NCI-H345 treated with DMSO at 0.1 percent for 48 hours (cell line): ENCODE data around the gene DLG2.
"Not testable (repeated sequence)": the region's sequence is repeated elsewhere in the genome, so short reads cannot be mapped to it uniquely, and the experiment has no call there.

Experiments
- DNase-seq: peaks from one replicate; lab custom pipeline; 2025; ENCODE audit not compliant: unreplicated experiment; lab: John Stamatoyannopoulos, UW

DLG2 gene

DNA sequence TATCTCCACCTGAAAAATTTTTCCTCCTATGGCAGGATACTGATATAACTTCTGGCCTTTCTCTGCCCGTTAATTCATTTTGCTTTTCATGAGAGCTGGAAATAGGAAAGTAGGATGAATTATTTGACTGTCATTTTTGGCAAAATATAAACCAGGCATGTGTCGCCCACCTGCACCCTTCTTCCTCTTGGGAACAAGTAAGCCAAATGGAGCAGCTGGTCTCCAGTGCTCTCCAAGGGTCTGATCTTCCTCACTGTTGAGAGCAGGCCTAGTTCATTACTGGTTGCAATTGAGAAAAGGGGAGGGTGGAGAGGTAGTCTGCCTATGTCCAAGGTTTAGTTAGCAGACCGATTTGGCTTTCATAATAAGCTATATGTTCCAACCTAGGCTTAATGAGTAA, 582.2 kb downstream of the DLG2 start:
- DNase-seq: no peak

- DNase-seq: no peak
These were observed 584.8 kb downstream of the DLG2 start for GRCh38 chr11:85042361-85042760.

- DNase-seq: no peak
These were observed 587.0 kb downstream of the DLG2 start for GRCh38 chr11:85040166-85040565.

GRCh38 chr11:85029964-85030363, 597.2 kb downstream of the DLG2 start:
- peak; percentile 30 for DNase-seq

DNA sequence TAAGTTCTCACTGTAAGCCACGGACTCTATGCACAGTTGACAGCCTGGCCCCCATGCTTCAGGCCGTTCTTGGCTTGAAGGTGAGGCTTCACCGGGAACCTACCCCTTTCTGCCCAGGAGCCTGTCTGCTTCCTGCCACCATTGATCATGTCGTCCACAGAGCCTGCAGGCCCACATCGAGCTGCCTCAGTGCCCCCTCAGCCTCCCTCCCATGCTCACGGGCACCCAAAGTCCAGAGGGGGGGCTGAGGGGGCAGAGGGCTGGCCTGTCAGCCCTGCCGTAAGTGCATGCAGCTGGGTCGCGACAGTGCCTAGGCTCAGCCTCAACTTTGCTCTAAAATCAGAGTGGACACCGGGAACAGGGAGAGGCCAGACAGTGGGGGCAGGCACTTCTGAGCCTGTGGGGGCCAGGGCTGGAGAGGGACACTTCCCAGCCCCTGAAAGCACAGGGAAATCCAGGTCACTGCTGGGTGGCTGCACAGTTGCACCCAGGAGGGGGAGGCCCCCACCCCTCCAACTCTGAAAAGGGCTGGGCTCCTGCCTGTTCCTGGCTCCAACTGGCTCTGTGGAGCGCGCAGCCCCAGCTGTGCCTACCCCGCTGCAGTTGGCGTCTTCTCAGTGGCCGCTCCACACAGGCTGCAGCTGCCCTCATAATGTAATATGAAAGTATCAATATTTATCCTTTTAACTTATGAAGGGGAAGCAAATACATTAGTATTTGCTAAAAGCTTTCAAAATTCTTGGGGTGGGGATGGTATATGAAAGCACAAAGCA, 598.6 kb downstream of the DLG2 start:
- DNase-seq: no peak

GRCh38 chr11:85027346-85027745, 599.8 kb downstream of the DLG2 start:
- DNase-seq: no peak

DNA sequence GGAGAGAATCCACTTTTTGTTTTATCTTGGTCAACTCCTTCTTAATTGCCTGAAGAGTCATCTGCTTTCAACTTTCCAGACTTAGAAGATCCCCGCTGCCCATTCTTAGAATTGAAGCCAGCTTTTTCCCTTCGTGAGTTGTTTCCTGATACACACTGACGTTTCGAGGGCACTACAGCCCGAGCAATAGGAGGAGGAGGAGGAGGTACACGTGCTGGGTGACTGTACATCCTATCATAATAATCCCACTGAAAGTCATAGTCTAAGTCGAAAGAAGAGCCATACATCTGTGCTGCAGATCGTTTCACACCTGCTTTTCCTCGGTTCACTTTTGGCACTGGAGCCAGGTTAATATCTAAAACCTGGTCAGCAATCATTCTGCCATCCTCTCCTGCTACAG, 606.1 kb downstream of the DLG2 start:
- DNase-seq: no peak

GRCh38 chr11:84993386-84993785, 633.8 kb downstream of the DLG2 start:
- DNase-seq: no peak

DNA sequence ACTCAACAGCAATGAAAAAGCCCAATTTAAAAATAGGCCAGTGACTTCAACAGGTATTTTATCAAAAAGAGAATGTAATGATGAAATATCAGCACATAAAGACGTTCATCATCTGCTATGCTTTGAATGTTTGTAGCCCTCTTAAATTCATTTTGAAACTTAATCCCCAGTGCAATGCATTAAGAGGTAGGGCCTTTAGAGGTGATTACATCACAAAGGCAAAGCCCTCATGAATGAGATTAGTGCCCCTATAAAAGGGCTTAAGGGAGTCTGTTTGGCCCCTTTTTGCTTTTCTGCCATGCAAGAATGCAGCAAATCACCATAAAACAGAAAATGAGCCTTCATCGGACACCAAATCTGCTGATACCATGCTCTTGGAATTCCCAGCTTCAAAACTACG, 637.0 kb downstream of the DLG2 start:
- no peak for DNase-seq

- DNase-seq: not testable (repeated sequence)
These were observed 639.4 kb downstream of the DLG2 start for GRCh38 chr11:84987686-84988187.

DNA sequence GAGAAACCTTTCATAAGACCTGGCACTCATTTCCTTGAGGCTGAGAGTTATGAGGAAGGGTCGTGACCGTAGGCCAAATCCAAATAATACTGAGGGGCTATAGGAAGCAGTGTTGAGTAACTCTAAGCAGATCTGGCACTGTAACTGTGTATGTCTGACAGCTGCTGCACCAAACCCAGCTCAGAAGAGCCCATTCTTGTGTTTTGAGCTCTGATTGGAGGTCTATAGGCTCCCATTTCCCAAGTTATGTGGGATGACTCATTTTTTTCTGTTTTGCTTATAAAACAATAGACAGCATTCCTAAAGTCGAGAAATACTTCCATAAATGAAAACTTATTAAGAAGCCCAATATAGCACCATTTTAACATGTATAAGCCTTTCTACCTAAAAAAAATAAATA, 645.8 kb downstream of the DLG2 start:
- DNase-seq: no peak

GRCh38 chr11:84969103-84969502, 658.0 kb downstream of the DLG2 start:
- DNase-seq: no peak

DNA sequence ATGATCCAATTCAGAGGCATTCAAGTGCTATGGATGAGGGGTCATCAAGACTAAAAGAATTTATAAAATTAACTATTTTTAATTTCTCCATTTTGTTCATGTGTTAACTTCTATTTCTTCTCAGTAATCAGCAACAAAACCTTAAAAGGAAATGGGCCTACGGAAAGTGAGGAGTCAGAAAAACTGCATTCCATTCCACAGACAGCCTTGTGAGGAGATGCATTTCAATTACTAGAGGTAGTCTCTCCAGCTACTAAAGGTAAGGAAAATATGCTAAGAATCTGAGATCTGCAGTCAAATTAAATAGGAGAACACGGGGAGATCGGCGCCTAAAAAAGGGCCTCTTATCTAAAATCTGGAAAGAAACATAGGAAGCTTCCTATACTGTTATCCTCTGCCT, 661.7 kb downstream of the DLG2 start:
- DNase-seq: no peak

- no peak for DNase-seq
These were observed 663.9 kb downstream of the DLG2 start for GRCh38 chr11:84963240-84963639.

GRCh38 chr11:84962018-84962417, 665.1 kb downstream of the DLG2 start:
- no peak for DNase-seq

DNA sequence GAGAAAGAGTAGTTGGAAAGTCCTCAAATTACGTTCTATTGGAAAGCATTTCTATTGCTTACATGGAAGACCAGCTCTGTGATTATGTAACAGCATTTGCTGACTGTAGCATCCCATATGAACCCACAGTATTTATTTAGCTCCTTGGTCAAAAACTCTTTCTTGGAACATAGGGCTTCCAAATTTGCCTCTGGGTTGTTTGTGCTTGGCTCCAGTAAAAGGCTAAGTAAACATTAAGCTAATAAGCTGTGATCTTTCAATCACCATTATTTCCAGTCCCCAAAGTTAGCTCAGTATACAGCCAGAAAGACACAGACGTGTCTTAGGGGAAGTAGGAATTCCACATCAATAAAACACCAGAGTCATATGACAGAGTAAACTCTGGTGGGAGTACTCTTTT, 668.8 kb downstream of the DLG2 start:
- no peak for DNase-seq

- no peak for DNase-seq
These were observed 676.4 kb downstream of the DLG2 start for GRCh38 chr11:84950569-84951270.

DNA sequence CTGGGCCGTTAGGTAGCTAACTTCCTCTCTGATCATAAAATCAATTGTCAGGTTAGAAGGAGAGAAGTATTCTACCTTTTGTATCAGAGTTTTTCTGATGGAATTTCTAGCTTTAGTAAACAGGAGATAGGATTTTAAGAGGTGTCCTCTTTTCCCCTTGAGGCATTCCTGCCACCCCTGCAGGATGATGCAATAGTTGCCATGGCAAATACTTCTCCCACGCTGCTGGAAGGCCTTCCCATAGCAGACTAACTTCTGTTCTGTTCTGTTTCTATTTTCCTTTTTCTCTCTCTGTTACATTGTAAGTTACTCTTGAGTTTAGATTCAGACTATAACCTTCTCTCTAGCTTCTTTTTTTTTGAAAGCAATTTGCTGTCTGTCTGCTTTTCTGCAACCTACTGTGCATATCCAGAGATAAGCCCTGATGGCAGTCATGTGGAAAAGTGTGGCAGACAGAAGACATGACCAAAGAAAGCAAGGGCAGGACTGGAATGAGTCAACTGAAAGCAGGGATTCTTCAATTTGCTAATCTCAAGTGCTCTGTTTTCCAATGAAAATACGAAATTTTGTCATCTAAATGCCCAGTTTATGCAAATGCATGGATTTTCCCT, 679.1 kb downstream of the DLG2 start:
- no peak for DNase-seq

GRCh38 chr11:84947070-84947469, 680.1 kb downstream of the DLG2 start:
- no peak for DNase-seq

DNA sequence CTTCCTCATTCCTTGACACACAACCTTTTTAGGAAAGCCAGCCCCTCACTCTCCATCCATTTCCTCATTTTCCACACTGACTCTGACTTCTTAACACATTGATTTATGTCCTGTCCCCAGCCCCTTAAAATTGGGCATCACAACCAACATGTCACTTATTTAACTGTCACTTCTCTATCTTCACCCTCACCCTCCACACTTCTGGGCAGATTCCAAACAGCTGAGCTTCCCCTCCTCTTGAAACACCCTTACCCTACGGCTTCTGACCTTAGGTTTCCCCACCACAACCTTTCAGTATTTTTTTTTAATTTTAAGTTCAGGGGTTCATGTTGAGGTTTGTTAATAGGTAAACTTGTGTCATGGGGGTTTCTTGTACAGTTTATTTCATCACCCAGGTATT, 696.3 kb downstream of the DLG2 start:
- DNase-seq: no peak

DNA sequence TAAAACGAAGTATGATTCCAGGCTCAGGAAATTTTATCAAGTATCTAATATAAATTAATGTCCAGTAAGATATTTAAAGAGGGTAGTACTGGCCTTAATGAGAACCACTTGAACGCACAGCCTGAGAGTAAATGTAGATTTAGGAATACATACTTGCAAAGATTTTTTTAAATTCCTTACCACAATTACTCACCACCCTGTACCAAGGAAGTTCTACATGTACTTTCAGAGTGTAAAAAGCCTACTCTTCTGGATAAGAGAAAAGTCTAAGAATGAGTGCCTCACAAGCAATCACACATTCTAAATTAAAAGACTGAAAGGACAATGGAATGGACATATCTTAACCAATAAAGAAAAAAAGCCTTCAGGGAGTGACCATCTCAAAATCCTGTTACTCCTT, 697.4 kb downstream of the DLG2 start:
- no peak for DNase-seq

DNA sequence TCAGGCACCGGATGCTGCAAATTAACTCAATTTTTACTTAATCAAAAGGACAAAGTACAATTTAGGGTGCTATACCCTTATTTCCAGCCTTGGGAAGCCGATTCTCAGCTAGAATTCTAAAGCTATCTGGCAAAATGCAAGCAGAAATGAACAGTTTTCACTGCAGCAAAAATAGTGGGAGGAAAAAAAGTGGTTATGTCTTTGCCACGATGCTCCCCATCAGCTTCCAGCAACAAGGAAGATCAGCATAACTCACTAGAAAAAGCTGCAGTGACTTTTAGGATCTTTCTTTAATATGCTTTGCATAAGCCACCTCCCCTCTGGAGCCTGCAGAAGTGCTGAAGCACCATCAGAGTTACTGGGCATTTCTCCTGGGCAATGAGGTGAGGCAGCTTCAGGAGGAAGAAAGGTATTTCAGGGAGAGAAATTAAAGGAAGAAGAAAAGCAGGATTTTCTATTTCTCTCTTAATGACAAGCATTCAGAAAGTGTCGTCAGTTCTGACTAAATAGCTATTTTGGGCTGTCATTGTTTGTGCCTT, 702.9 kb downstream of the DLG2 start:
- no peak for DNase-seq
